GM18861 (cell line): ENCODE measurements around the gene NUDT16L1.
"Not testable (repeated sequence)": the region's sequence is repeated elsewhere in the genome, so short reads cannot be mapped to it uniquely, and the experiment has no call there.

ENCODE experiments used
- ATAC-seq: cut with Tn5 transposase; IDR thresholded peaks from one replicate; pipeline ENCODE4 v1.9.1; 2021; ENCODE audit not compliant: unreplicated experiment

NUDT16L1 gene

DNA sequence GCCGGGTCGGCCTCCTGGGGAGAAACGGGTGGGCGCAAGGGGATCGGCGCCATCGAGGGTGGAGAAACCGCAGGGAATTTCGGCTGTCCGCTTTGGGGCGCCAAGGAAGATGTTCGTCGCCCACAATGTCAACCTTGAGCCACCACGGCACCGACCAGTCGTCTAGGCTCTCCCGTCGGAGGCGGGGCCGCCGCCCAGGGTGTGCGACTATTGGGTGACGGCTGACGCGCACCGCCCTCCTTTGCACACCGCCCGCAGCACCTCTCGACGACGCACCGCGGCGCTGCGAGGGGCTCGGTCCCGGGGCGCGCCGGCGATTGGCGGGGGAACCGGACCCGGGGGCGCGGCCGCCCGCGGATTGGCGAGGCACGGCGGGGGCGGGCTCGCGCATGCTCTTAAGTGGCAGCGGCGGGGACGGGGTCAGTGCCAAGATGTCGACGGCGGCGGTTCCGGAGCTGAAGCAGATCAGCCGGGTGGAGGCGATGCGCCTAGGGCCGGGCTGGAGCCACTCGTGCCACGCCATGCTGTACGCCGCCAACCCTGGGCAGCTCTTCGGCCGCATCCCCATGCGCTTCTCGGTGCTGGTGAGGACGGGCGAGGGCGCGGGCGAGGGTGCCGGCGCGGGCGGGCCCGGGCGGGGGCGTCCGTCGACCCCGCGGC is at the start of gene NUDT16L1:
NUDT16L1 (plus strand) TSS at position 267 of the 660 bp plus-strand sequence; CDS start at position 432, 165 bp downstream.
- ATAC-seq: peak; percentile 93

DNA sequence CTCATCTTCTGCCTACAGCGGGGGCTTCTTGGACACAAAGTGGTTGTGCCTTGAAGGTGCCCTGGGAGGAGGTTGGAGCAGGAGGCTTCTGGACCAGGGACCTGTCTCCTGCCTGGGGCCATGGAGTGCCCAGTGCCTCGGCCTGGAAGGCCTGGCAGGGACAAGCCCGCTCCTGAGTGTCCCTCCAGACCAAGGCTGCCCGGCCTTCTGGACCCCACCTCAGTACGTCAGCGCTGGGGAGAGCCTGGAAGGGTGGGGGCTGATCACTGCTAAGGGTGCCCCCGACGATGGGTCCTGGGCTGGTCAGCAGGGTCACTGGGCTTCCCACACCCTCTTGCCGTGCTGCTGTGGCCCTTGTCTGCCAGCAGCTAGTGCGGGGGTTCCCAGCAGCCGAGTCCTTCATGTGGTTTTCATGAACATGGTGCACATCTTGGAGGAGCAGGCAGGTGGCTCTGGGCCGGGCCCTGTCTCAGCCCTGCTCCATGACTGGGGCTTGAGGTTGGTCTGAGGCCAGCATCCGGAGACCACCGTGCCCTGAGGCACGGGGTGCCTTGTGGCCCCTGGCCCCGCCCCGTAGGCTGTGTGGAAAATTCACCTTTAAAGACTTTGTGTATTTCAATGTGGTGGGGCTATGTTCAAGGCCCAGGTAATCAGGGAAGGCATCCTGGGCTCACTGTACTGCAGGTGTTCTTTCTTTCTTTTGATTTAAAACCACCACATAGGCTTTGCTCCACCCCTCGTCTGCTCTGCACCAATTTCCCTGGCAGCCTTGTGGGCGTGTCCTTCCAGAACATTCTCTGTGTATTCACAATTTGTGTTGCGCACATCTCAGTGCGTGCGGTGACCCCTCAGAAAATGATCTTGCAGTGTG is 46.4 kb upstream of the NUDT16L1 start:
- ATAC-seq: no peak

DNA sequence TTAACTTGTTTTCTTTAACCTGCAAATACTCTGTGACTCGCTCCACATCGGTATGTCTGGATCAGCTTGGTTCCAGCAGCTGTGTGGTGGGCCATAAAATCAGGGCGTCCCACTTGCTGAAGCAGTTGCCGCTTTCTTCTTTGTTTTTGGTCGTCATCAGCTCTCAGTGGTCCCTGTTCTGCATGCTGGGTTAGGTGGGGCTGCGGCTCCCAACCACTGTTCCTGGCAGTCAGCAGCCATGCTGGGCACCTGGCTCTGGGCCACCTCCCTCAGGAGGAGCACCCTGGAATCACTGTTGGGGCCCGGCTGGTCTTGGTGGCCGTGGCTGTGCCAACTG is 45.8 kb upstream of the NUDT16L1 start:
- no peak for ATAC-seq

DNA sequence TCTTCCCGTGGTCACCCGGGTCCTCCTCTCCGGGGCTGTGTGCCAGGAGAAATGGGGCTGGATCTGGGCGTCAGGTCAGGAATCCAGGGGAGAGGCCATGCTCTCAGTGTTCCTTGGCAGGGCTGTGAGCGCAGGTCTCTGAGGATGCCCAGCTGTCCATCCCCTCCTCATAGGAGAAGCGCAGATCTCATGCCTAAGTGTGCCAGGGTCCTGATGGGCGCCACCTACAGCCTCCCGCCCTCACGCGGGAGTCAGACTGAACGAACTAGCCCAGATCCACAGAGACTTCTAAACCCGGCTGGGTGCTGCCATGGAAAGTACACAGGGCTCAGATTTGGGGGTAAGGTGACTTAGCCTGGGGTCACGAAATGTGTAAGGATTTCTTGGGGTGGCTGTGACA is 44.4 kb upstream of the NUDT16L1 start:
- no peak for ATAC-seq

DNA sequence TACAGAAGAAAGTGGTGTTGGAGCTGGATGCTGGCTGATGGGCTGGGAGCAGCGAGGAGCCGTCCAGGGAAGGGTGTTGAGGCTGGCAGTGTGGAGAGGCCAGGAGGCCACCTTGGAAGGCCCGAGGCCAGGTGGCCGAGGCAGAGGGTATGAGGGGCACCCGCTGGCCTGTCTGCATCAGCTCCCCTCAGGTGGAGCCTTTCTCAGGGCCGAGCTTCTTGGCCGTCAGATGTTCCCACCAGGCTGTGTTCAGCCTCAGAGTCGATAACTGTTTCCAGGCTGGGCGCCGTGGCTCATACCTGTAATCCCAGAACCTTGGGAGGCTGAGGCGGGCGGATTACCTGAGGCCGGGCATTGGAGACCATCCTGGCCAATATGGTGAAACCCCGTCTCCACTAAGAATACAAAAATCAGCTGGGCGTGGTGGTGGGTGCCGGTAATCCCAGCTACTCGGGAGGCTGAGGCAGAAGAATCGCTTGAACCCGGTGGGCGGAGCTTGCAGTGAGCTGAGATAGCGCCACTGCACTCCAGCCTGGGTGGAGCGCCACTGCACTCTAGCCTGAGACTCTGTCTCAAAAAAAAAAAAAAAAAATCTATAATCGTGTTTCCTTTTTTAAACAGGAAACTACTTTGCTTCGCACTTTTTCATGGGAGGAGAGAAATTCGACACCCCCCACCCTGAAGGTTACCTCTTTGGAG is 43.5 kb upstream of the NUDT16L1 start:
- ATAC-seq: no peak

DNA sequence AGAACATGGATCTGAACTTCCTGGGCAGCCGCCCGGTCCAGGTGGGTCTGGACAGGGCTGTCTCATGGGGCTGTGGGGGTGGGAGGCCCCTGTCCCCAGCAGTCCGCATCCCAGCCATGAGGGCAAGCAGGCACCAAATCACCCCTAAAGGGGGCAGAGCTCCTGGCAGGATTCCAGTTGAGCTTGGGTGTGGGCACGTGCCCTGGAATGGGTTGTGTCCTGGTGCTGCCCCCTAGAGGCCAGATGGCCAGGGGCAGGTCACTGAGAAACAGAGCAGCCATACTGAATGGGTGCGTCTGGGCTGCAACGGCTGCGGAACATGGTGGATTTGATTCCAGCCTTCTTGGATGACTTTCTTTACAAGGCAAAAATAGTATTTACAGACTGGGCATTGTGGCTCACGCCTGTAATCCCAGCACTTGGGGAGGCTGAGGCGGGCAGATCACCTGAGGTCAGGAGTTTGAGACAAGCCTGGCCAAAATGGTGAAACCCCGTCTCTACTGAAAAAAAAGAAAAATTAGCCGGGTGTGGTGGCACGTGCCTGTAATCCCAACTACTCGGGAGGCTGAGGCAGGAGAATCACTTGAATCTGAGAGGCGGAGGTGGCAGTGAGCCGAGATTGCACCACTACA is 42.8 kb upstream of the NUDT16L1 start:
- ATAC-seq: not testable (repeated sequence)

DNA sequence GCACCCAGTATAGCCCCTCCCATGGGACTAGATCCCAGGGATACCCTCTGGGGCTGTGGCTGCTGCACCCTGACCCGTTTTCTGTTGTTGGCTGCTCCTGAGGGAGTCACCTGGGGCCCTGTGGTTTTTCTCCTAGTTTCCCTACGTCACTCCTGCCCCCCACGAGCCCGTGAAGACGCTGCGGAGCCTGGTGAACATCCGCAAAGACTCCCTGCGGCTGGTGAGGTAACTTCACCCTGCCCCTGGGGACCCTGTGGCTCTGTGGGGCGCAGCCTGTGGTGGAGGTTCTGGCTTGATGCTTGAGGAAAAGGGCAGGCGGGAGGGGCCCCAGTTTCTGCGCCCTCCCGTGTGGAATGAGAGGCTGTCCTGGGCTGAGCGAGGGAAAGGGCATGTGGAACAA is 41.5 kb upstream of the NUDT16L1 start:
- ATAC-seq: no peak

DNA sequence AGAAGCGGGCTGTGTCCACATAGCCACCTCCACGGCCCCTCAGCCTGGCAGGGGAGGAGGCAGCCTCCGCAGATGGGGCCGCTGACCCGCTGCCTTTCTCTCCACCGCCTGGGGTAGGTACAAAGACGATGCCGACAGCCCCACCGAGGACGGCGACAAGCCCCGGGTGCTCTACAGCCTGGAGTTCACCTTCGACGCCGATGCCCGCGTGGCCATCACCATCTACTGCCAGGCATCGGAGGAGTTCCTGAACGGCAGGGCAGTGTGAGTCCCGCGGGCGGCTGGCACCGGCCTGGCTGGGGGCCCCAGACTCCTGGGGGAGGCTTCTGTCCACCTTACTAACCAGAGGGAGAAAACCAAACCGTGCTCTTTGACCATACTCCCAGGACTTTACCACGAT is 40.8 kb upstream of the NUDT16L1 start:
- no peak for ATAC-seq

DNA sequence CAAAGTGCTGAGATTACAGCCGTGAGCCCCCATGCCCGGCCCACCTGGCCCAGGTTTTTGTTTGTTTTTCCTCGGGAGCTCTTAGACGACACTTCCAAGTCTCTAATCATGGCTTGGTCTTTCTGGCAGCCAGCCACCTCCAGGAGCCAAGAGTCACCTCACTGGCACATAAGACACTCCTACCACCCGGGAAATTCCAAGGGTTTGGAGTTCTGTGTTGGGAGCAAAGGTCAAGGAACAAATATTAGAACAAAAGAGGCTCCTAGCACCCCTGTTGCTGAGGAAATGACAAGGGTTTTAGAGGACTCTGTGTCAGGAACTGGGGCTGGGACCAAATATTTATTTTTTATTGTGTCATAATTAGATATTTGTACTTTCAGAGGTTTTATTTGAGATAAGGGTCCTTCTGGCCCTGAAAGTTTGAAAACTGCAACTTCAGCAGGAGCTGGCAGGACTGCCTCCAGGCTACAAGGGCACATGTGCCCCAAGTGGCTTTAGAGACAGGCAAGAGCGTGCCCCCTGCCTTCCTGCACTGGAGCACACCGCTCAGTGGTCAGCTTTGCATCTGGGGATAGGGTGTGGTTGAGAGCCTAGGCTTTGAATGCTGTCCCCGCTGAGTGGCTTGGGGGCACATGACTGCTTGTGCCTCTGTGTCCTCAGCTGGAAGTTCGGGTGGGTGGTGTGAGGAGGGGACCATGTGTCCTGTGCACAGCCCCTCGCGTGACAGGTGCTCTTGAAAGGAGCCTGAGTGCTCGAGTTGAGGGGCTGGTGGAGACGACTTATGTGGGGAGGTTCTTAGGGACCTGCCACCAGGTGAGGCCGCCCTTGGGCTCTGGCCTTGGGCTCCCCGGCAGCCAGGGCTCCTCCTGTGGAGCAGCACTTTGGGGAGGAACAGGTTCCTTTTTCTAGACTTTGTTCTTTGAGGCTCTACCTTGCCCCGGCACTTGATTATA is 39.1 kb upstream of the NUDT16L1 start:
- no peak for ATAC-seq

DNA sequence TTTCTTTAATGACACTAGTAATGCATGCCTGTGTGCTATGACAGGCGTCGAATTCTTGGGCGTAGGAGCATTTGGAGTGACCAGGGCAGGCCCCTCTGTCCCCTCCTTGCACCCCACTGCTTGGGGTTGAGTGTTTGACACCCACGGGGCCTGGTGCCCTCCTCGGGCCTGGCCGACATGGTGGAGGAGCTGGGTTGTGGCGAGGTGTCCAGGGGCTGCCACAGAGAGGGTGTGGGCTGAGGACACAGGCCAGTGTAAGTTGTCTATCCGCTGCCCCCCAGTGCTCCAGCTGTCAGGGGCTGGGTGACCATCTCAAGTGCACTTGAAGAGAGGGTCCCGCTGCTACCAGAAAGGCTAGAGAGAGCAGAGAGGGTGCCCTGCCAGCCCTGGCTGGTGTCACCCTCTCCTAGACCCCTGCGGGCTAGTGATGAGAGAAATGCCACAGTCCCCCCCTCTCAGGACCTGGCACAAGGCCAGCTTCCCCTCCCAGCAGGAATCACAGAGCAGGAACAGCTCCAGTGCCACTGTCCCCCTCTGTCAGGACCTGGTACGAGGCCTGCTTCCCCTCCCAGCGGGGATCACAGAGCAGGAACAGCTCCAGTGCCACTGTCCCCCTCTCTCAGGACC is 38.3 kb upstream of the NUDT16L1 start:
- no peak for ATAC-seq

DNA sequence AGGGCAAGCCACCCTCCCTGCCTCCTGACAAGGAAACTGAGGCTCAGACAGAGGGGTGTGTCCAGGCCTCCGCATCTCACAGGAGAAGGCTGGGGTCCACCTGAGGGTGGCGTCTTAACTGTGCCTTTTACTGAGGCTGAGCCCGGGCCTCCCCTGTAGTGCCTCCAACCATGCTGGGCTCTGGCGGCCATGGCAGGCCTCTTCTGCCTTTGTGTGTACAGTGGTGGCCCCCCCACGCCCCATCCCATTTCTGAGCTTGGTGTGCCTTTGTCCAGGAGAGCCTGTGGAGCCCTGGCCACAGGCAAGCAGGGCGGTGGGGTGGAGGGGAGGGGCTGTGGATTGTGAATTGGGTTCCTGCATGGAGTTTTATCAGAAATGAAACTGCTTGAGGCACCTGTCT is 37.6 kb upstream of the NUDT16L1 start:
- ATAC-seq: no peak

DNA sequence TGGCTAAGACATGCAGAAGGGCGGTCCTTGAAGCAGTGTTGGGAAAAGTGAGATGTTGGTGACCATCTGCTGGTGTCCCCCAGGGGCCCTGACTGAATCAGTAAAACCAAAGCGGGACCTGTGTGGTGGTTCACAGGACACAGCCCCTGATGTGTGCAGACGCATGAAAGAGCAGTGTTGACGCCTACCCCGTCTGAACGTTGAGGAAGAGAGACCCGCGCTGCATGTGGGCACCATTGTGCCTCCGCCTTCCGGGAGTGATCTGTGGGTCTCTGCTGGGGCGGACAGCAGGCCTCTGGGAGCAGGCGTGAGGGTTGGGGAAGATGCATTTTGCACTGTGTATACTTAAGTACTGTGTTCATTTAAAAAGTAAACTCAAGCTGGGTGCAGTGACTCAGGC is 37.1 kb upstream of the NUDT16L1 start:
- no peak for ATAC-seq

DNA sequence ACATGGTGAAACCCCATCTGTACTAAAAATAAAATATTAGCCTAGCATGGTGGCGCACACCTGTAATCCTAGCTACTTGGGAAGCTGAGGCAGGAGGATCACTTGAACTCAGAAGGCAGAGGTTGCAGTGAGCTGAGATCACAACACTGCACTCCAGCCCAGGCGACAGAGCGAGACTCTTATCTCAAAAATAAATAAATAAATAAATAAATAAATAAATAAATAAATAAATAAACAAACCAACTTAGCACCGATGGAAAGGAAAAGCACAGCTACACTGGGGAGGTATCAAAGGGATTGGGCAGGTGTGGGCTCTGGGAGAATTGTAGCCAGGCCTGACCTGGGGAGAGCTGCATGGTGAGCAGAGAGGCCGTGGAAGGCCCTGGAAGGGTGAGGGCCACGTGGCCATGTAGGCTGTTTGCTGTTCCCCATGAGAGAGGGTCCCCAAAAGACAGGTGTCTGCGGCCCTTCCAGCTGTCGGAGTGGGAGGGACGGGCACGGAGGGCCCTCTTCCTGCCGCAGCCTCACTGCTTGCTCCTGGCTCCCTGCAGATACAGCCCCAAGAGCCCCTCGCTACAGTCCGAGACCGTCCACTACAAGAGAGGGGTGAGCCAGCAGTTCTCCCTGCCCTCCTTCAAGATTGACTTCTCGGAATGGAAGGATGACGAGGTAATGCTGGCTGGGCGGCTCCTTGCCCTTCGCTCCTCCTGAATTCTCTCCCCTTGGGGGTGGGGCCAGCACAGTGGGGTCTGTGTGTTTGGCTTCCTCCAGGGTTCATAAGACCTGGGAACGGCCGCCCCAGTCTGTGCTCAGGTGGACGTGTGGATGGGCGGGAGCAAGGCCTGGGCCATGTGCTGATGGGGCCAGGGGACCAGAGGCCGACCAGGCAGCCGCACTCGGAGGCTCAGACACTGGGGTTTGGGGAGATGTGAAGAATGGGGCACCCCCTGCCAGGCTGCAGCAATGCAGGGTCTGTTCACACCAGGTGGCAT is 36.4 kb upstream of the NUDT16L1 start:
- no peak for ATAC-seq

DNA sequence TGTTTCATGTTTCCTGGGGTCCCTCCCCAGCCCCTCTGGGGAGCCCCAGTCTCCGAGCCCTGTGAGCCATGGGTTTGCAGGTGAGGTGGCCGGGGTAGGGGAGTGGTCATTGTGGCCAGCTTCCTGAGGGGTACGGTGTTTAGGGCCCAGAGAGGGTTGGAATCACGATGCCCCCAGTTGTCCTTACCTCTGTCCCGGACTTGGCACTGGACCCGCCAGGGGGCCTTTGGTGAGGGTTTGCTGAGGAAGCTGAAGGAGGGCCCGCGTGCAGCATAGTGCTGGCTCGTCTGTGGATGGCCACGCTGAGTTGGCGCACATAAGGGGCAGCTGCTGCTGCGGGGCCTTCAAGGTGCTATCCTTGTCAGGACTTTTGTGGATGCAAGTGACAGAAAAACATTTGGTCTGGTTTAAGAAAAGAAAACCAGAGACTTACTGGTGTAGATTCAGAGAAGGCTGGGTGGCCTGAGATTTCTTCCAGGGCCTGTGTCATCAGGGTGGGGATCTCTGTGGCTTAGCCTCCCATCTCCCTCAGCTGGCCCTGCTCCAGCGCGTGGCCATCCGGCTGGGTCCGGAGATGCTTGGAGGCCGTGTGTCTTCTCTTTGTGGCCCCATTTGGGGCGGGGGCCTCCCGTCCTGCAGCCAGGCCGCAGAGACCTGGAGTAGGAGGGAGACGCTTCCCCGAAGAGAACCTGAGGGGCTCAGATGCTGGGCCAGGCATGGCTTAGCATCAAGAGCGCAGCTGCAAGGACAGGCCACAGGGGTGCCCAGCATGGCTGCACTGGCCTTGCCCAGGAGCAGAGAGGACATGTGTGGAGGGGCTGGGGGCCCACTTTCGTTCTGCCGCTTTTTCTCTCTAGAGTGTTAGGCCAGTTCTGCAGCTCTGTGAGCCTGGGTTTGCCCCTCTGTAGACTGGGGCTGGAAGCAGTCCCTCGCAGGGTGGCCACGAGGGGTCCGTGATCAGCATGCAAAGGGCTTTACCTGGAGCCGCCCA is 33.7 kb upstream of the NUDT16L1 start:
- ATAC-seq: no peak

DNA sequence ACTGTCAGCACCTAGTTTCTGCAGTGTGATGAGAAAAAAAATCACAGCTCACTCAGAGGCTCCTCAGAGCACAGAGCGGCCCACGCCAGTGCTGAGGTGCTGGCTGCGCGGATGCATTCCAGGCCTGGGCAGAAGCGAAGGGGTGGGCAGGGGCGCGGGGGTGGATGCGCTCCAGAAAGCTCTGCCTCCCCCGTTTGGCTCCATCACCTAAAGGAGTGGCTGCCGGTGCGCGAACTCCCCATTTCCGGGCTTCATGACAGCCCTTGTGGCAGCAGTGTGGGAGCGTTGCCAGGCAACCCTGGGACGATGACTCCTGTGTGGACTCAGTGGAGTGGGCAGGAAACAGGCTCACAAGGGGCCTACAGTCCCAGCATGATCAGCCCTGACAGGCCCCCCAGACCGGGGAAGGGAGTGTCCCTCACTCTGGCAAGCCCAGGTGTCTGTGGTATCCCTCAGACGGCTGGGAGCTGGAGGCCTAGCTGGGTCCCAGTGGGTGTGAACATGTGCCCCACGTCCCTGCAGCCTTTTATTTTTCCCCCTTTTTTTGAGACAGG is 32.8 kb upstream of the NUDT16L1 start:
- no peak for ATAC-seq

DNA sequence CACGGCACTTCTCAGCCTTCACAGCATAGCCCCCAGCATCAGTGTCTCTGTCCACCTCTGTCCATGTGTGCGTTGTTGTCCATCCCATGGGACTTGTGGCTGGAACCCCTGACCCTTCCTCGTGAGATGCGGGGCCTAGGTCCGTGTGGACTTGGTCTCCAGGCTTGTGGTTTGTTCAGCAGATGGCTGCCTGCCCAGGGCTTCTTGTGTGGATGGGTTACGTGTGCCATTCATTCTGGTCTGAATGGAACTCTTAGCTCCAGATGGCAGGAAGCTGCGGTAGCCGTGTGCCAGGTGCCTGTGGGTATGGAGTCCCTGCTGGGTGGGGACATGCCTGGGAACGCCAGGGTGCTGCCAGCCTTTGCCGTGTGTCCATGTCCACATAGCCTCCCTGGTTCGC is 31.7 kb upstream of the NUDT16L1 start:
- ATAC-seq: no peak

DNA sequence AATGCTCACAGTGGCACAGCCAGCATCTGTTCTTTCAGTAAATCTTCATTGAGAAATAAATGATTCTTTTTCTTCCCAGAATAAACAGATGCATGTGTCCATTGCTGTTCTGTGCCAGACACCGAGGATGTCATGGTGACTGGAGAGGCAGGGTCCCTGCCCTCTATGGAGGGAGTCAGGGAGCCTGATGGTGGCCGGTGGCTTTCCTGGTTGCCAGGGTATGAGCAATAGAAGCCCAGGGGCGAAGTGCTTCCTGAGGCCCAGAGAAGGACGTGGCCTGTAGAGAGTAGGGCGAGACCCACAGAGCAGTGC is 29.9 kb upstream of the NUDT16L1 start:
- ATAC-seq: no peak
